A673 (cell line): ENCODE data around the gene FLRT1. TPM values are rescaled to one million over a fixed set of nuclear protein-coding genes. Genes with fewer than 3 reads are reported as not detected.

Experiments used
- BruUV-seq: library from RNA; stranded (reverse); fragments of 400-500 nt; replicated peaks from 2 replicates; lab custom pipeline; 2021; lab: Mats Ljungman, UMichigan
- CTCF ChIA-PET: fragments of 300-600 bp; sonication (Branson Sonifier 250); formaldehyde crosslinking; loops from one replicate; lab custom pipeline; 2022; ENCODE audit warnings: antibody characterized with exemption; lab: Charles Lee
- POLR2A ChIA-PET: fragments of 300-600 bp; sonication (Branson Sonifier 250); formaldehyde crosslinking; loops from one replicate; lab custom pipeline; 2022; ENCODE audit warnings: antibody characterized with exemption; ENCODE audit not compliant: low non-redundant PET; lab: Charles Lee
- DNase-seq: peaks from one replicate; pipeline ENCODE4 v3.0.0-alpha.2; 2015; ENCODE audit warnings: low spot score
- H3K27ac ChIP-seq: fragments of 200-600 bp; sonication (generic); 2 replicates; pipeline ENCODE4 v1.5.1; 2016; ENCODE audit warnings: mixed run types, low read depth, mild to moderate bottlenecking, mixed read lengths, antibody characterized with exemption, low read length; ENCODE audit not compliant: poor library complexity, severe bottlenecking
- H3K27me3 ChIP-seq: fragments of 200-600 bp; sonication (generic); replicated peaks from 2 replicates; pipeline ENCODE4 v1.6.1; 2017; ENCODE audit warnings: mixed run types, low read depth, mild to moderate bottlenecking, mixed read lengths, antibody characterized with exemption, low read length; ENCODE audit not compliant: insufficient read depth, poor library complexity
- H3K36me3 ChIP-seq: fragments of 200-600 bp; sonication (generic); 2 replicates; pipeline ENCODE4 v1.6.1; 2016; ENCODE audit warnings: mixed run types, mild to moderate bottlenecking, mixed read lengths, antibody characterized with exemption, low read length; ENCODE audit not compliant: insufficient read depth, poor library complexity, severe bottlenecking
- H3K4me1 ChIP-seq: fragments of 200-600 bp; sonication (generic); 2 replicates; pipeline ENCODE4 v1.6.1; 2017; ENCODE audit warnings: mixed run types, mild to moderate bottlenecking, mixed read lengths, antibody characterized with exemption, low read length; ENCODE audit not compliant: insufficient read depth, poor library complexity, severe bottlenecking
- H3K4me3 ChIP-seq: fragments of 200-600 bp; sonication (generic); 2 replicates; pipeline ENCODE4 v1.5.1; 2016; ENCODE audit warnings: low read depth, mixed run types, mild to moderate bottlenecking, mixed read lengths, low read length; ENCODE audit not compliant: poor library complexity, severe bottlenecking
- H3K9me3 ChIP-seq: fragments of 200-600 bp; sonication (generic); 2 replicates; pipeline ENCODE4 v1.6.1; 2016; ENCODE audit warnings: mixed run types, low read depth, mild to moderate bottlenecking, mixed read lengths, antibody characterized with exemption, low read length; ENCODE audit not compliant: poor library complexity, severe bottlenecking
- EZH2 ChIP-seq: fragments of 200-600 bp; sonication (generic); IDR thresholded peaks from 2 replicates; pipeline ENCODE4 v1.6.1; 2017; ENCODE audit warnings: borderline replicate concordance, low read depth, mild to moderate bottlenecking, mixed read lengths, antibody characterized with exemption, low read length; ENCODE audit not compliant: poor library complexity, severe bottlenecking
- intact Hi-C: fragments of 100-400 bp; cut with micrococcal nuclease; formaldehyde crosslinking; loops from one replicate; pipeline ENCODE4 v1.10.0; 2022; ENCODE audit not compliant: unreplicated experiment
- total RNA-seq: library from RNA; stranded (reverse); gene quantifications from 2 replicates; pipeline ENCODE4 v1.2.3, GENCODE V29; 2021
- TF ChIP-seq, protein P1 (sequence below): fragments of 300-800, 200-600 bp; sonication (generic); conservative IDR thresholded peaks from 2 replicates; pipeline ENCODE4 v1.5.1; 2017; ENCODE audit warnings: low read depth, mild to moderate bottlenecking, antibody characterized with exemption, low read length, moderate library complexity, mixed read lengths

Gene FLRT1
- total RNA-seq, 1 experiment from 2014 or later: 0.45 TPM

DNA sequence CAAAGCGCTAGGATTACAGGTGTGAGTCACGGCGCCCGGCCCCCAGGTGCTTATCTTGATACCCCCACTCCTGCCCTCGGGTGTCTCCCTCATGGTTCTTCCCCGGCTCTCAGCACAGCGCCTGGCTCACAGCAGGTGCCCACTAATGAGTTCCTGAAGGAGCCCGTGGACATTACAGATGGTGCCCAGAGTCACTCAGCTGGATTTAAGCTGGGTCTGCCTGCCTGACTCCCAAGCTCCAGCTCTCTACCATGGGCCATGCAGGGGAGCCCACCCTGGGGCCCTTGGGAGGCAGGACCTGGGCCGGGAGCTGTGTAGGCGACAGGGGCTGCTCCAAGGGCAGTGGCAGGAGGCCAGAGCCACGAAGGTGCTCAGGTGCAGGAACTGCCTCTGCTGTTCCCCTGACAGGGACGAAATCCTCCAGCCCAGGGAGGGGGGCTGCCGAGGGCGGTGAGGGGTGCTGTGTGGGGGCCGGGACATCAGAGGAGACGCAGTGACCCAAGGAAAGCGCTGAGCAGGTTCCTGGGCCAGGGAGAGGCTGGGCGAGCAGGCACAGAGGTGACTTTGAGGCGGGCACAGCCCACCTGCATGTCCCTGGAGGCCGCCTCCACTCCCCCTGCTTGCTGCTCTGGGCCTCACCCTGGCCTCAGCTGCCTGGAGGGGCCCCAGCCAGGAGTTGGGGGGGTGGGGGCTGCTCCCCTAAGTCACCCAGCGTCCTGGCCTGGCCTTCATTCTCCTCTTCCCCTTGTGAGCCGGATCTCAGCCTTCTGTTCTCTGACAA lies 14.6 kb upstream of the FLRT1 start:
- Histone ChIP-seq H3K9me3 (no peaks in the 10 kb centered on the region), H3K4me3 (no peak overlapping the region), H3K4me1 (peaks cover 24% of the 10 kb centered on the region), H3K27me3 (no peaks in the 10 kb centered on the region), H3K27ac (no peak overlapping the region), H3K36me3 (no peaks in the 10 kb centered on the region)
- no peak for DNase-seq
- intact Hi-C loops: no loop called here
- POLR2A ChIA-PET: no interaction called here
- no TSS peak for BruUV-seq
- CTCF ChIA-PET: no interaction called here
- TF ChIP-seq, protein P1, sequence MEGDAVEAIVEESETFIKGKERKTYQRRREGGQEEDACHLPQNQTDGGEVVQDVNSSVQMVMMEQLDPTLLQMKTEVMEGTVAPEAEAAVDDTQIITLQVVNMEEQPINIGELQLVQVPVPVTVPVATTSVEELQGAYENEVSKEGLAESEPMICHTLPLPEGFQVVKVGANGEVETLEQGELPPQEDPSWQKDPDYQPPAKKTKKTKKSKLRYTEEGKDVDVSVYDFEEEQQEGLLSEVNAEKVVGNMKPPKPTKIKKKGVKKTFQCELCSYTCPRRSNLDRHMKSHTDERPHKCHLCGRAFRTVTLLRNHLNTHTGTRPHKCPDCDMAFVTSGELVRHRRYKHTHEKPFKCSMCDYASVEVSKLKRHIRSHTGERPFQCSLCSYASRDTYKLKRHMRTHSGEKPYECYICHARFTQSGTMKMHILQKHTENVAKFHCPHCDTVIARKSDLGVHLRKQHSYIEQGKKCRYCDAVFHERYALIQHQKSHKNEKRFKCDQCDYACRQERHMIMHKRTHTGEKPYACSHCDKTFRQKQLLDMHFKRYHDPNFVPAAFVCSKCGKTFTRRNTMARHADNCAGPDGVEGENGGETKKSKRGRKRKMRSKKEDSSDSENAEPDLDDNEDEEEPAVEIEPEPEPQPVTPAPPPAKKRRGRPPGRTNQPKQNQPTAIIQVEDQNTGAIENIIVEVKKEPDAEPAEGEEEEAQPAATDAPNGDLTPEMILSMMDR: no peak
- no peak for TF ChIP-seq EZH2

DNA sequence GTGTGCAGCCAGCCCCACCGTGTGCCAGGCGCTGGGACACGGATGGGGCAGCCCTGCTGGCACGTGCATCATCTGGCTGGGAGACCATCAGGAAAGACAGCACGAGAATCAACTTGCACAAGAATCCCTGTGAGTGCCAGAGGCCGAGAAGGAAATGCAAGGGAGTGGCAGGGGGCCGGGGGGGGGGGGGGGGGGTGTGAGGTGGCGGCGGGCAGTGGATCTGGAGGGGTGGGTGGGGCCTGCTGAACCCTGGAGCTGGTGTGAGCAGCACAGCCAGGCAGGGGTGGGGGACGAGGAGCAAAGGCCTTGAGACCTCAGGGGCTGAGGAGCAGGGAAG lies 14.0 kb upstream of the FLRT1 start:
- CTCF ChIA-PET: no interaction called here

DNA sequence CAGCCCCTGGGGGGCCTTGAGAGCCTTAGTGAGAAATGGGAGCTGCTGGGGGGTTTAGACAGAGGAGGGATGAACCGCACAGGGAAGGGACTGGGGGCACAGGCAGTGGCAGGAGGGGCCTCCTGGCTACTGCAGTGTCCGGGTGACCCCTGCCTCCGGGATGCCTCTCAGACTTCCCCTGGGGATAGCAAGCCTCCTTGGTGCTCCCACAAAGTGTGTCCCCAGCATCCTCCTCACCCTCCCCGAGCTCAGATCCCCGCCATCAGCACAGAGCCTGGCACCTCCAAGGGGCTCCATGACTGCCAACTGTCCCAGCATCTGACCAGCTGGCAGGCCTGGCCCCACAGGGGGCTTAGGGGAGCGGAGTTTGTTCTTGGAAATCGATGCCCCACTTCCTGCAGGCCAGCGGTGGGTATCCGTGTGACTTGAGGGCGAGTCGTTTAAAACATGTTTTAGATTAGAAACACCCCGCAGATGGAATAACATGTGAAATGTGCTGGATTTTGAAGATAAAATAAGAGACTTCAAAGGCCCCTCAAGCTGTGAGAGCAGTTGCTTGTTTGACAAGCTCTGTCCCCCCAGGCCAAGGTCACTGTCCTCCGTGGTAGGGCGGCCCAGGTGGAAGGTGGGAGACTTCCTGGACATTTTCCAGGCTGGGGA lies 13.5 kb upstream of the FLRT1 start:
- Histone ChIP-seq H3K9me3 (no peaks in the 10 kb centered on the region), H3K4me1 (peaks cover 19% of the 10 kb centered on the region), H3K27me3 (no peaks in the 10 kb centered on the region), H3K36me3 (no peaks in the 10 kb centered on the region), H3K27ac (no peak overlapping the region), H3K4me3 (no peak overlapping the region)
- CTCF ChIA-PET: no interaction called here
- POLR2A ChIA-PET: no interaction called here
- no TSS peak for BruUV-seq
- TF ChIP-seq, protein P1: no peak
- TF ChIP-seq EZH2: no peak
- intact Hi-C loops: no loop called here
- no peak for DNase-seq

More for the DNA sequence above, 14.0 kb upstream of the FLRT1 start:
- H3K27ac ChIP-seq: no peak overlapping the region
- POLR2A ChIA-PET: no interaction called here
- H3K4me3 ChIP-seq: no peak overlapping the region
- H3K36me3 ChIP-seq: no peaks in the 10 kb centered on the region
- no peaks in the 10 kb centered on the region for H3K9me3 ChIP-seq
- H3K27me3 ChIP-seq: no peaks in the 10 kb centered on the region
- no peak for DNase-seq
- TF ChIP-seq EZH2: no peak
- TF ChIP-seq, protein P1: no peak
- H3K4me1 ChIP-seq: peaks cover 20% of the 10 kb centered on the region
- intact Hi-C loops: no loop called here
- no TSS peak for BruUV-seq
